ENCODE data around the gene SMIM5.

SMIM5 gene

DNA sequence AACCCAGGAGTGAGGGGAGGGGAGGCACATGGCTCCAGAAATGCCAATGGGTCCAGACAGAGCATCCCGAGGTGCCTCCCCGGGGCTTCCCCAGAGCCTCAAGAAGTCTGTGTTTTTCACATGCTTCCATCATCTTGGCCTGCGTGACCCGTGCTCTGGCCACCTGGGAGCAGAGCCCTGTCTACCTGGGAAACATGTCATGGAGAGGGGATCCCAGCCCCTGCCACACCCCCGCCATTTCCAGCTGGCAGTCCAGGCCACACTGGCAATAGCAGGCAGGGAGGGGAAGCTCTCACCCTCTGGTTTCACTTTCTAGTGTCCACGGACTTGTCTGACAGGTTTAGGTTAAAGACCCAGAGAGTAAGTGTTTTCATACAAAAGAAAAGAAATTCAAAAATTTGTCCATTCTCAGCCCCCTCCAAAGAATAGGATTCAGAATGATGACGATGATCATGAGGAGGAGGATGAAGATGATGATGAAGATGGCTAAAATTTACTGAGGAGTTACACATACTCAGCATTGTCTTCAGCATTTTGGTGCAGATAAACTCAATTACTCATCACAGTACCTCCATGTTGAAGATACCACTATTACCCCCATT lies 9.0 kb downstream of the SMIM5 start:
- no peak for DNase-seq

DNA sequence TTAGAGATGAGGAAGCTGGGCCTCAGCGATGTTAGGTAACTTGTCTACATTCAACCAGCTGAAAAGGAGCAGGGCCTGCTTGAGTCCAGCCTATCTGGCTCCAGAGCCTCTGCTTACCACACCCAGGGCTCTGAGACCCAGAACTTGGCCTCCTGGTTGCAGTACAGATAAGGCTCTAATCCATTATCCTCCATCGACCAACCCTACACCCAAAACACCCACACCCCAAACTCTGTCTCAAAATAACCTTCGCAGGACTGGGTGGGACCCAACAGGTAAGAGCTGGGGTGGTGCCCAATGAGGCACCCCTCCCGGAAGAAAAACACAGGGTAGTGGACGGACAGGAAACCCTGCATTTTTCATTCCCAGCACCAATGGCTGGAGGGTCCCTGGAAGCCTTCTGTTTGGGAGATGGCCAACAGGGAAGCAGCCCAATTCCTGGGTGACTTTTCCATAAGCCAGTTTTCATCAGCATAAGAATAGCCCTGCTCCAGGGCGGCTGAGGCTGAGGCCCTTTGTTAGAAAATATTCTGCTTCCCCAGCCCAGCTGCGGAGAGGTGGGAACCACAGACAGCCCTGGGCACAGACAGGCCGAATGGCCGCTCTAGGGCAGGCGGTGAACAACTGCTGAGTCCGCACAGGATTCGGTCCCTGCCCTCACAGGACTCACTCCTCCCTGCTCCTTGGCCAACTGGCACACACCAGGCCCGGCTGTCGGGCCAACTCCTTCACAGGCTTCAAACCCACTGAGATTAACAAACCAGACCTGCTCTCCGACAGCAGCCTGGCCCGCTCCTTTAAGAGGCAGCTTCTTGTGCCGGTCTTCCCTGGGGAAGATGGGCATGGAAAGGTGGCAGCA lies 9.8 kb downstream of the SMIM5 start:
- DNase-seq, result no peak

DNA sequence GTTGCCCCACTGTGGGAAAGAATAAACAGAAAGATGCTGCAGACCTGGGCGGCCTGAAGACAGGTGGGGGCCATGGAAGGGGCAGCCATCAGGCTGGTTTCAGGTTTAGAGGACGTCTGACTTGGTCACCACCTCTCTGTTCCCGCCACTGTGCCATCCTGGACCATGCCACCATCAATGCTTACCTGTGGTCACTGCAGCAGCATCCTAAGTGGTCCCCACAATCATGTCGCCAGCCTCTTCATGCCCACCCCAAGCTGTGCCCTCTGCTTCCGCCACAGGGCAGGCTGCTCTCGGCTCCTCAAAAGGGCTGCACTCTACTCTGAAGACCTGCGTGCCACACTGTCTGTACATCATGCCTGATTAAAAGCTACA lies 10.4 kb downstream of the SMIM5 start:
- no peak for DNase-seq

DNA sequence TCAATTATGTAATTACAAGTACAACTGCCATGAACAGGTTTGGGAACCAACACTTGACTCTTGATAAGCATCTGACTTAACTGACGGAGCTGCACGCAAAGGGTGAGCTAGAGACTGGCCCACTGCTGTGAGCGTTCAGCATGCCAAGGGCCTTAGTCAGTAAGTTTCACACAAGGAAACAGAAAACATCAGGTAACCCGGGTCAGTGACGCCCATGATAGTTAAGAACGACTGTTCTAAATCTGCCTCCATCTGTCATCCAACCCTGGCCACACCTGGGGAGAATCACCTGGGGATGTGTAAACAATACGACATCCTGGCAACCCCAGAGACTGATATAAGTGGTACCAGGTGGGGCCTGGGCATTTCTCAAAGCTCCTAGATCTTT lies 12.3 kb downstream of the SMIM5 start:
- no peak for DNase-seq

DNA sequence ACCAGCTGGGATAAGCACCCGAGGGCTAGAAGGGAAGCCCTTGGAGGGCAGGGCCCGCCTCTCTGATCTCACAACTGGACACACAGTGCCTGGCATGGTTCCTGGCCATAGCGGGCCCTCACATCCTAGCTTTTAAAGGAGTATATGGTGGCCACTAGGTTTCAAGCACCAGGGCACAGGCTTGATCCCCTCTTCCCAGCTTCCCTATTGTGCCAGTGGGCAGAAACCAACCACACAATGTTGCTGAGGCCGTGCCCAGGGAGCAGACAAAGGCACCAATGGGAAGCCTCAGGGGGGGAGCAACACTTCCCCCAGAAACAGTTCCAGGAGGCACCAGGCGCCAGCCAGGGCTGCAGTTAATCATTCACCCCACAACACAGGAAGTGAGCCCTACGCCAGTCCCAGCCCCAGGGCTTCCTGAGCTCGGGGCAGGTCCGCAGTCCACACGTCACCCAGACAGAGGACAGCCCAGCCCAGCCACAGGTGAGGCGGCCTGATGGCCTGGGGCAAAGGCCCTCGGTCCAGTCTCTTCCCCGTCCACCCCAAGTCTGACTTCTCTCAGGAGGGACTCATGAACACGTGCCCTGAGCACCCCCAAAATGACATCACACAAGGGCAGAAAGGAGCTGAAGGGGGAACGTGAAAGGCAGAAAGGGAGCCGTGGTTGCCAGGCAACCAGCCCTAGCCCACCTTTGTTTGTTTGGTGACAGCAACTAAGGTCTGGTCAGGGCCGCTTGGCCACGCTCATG lies 12.8 kb downstream of the SMIM5 start:
- DNase-seq, result no peak

DNA sequence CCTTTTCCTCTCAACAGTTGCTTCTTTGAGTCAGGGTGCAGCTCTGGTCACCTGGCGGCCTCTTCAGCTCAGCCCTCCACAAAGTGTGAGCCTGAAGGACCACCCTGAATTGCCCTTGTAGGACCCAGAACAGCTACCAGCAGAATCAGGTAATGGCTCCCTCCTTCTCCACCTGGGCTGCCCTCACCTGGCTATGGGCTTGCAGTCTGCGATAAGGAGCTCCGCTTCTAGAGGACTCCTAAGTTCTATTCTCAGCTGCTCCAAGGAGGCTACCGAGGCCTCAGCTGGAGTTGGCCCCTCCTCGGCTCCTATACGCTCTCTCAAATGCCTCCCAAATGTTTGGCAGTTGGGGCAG lies 13.4 kb downstream of the SMIM5 start:
- no peak for DNase-seq

DNA sequence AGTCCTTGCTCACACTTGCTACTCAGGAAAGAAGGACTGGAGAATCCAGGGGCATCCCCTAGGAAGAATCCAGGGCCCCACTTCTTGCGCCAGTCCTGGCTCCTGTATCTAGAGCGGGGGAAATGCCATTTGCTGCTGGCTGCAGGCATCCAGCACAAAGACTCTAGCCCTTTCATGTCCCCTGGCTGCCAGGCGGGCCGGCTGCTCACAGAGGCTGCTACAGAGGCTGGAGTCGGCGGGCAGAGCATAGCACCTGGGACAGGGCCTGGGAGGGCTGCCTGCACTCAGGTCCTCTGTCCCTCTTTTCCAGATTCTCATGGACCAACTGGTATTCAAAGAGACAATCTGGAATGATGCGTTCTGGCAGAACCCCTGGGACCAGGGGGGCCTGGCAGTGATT lies 13.8 kb downstream of the SMIM5 start:
- no peak for DNase-seq

DNA sequence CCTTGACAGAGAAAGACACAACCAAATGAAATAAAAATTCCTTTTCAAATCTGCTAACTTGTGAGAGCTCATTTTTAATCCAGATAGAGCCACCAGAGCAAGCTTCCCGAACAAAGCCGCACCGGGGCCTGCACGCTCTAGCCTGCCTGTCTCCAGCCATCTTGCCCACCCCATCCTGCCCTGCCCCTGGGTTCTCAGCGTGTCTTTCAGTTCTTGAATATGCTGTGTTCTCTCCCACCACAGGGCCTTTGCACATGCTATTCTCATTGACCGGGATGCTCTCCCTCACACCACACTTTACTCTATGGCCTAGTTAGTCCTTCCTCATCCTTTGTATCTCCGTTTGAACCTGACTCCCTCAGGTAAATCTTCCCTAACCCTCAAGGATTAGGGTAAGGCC lies 14.7 kb downstream of the SMIM5 start:
- DNase-seq, result no peak

DNA sequence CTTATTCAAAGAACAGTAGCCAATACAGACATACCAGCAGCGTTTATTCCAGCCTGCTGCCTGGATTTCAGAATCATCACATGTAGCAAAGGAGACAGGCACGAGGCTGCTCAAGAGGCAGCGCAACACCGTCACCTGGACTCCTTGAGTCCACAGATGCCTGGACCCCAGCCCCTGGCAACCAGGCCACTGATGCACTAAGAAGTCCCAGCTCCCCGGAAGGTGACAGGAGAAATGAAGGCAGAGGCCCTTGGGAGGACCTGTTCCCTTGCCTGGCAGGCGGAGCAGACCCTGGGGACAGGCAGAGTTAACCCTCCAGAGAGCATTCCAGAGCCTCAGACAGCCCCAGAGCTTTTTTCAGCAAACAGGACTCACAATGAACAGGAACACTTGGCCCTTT lies 16.5 kb downstream of the SMIM5 start:
- no peak for DNase-seq

DNA sequence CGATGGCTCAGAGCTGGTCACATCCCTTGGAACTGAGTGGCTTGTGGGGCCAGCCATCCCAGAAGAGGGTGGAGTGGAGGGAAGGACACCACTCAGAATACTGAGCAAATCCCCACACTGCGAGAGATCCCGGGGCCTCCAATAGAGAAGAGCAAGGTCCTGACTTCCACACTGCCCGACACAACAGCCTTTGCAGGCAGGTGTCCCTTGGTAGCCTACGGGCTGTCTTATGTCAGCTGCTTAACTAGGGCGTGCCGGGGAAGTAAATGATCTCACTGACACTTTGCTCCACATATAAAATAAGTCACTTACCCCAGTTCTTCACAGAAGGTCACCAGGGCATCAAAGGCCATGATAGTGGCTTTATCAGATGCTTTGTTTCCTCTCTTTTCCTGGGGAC lies 17.6 kb downstream of the SMIM5 start:
- DNase-seq, result no peak

DNA sequence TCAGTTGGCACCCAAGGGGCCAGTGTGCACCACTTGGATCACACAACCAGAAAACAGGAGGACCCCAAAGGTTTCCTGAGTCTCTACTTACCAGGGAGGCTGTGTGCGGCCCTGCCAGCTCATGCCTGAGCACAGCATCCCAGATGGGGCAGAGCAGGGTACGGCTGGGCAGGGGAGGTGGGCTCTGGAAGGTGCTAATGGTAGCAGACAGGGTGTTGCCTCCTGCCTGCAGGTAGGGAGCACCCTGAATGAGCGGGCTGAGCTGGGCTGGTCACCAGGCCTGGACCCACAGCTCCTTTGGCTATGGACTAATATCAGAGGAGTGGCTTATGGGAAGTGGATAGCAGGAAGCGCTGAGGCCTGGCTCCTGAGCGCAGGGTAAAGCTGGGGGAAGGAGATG lies 19.1 kb downstream of the SMIM5 start:
- DNase-seq, result no peak

DNA sequence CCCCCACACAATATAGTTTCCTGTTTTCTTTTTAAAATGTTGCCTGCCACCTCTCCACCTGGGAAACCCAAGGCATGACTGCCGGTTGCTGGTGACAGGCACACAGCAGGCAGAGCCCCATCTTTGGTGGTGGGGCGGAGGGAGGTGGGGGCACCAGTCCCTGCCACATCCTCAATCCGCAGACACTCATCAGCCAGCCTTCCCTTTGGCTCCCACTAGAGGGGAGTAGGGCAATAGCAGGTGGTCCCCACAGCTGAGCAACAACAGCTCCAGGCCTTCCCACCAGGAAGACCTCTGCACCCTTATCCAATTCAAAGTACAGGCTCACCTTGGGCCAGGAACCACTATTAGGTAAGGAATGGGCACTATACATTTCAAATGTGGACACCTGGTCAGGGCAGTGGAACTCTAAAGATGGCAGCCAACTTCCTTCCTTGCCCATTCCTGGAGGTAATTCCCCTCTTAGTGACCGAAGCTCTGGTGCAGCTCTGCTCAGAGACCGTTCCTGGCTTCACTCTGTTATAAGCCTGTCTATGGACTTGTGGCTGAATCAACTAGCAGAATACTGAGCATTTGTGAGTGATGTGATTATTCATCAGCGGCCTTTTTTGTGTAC lies 19.8 kb downstream of the SMIM5 start:
- DNase-seq, result peak; percentile 10

DNA sequence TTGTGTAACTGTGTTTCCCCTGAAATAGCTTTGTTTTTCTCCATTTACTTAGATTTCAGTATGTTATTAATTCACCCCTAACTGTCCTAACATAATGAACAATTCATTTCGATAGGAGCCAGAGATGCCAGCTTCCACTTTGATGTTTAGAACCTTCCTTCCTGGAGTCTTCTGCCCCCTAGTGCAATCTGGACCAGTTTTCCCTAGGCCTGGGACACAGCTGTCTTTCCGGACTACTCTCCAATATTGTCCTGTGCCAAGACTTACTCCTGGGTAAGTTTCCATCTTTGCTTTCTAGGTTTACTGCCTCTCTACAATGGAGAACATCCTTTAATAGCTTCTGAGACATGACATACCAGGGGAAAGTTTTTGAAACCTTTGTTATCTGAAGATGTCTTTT lies 20.9 kb downstream of the SMIM5 start:
- DNase-seq, result no peak

DNA sequence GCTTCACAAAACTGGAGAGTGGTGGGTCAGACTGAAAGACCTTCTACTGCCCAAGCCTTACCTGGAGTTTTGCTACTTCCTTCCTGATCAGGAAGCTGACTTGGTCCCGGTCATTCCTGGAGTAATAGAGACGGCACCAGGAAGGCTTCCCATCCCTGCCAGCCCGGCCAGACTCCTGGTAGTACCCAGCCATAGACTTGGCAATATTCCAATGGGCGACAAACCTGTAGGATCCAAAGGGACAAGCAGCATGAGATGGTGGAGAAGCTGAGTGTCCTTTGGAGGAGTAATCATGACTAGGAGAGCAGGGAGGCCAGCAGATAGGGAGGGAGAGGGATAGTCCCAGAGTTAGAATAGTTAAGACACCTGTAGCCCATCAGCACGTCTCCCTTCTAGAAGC lies 25.0 kb downstream of the SMIM5 start:
- DNase-seq, result no peak

DNA sequence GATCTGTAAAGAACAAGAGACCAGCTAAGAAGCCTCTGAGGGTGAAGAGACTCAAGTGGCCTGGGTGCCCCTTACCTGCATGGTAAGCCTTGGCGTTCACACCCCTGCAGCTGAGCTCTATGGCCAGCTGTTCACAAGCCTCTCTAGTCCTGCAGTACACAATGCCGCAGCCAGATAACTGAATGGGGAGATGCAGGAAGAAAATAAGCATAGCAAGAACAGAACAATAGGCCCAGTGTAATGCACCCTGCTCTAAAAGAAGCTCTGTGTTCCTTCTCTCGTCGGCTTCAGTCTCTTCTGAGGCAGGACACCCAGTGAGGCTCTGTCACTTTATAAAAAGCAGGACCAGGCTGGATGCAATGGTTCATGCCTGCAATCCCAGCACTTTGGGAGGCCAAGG lies 28.3 kb downstream of the SMIM5 start:
- no peak for DNase-seq

DNA sequence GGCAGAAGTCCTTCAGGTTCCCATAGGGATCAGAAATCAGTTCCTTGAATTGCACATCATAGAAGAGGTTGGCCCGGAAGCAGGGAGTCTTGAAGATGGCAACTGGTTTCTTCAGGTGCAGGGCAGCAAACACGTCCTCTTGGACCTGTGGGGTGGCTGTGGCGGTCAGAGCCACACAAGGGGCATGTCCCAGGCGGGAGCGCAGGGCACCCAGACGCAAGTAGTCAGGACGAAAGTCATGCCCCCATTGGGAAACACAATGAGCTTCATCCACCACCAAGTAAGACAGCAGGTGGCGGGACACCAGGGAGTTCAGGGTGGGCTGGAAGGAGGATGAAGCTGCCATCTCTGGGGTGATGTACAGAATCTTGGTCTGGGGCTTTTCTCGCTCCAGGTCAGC lies 29.3 kb downstream of the SMIM5 start:
- no peak for DNase-seq

DNA sequence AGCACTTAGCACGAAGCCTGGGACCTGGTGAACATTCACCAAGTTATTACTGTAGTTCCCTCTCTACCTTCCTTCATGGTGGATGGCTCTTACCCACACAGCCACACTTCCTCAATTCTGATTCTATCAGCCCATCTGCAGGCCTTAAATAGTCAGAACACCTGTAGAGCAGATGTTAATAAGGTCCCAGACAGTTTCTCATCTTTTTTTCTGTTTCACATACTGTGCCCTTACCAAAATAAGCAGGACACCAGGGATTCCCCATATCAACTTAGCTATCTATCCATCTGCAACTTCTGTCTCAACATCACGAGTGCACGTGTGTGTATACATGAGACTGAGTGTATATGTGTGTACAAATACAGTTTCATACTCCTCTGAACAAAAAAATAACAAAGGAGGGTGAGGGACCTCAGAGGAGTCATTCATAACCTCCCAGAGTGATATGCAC lies 30.9 kb downstream of the SMIM5 start:
- DNase-seq, result no peak

DNA sequence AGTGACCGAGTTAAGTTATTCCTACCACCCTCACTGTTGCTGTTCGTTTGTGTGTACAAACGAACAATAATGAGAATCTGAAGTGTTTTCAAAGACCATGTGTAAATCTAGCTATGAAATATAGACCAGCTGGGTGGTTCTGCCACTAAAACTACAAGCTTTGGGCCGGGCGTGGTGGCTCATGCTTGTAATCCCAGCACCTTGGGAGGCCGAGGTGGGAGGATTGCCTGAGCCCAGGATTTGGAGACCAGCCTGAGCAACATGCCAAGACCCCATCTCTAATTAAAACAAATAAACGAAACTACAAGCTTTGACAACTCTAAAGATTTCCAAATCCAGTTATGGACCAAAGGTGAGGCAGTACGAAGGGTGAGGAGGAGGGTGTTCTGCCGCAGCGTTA lies 32.7 kb downstream of the SMIM5 start:
- DNase-seq, result no peak

DNA sequence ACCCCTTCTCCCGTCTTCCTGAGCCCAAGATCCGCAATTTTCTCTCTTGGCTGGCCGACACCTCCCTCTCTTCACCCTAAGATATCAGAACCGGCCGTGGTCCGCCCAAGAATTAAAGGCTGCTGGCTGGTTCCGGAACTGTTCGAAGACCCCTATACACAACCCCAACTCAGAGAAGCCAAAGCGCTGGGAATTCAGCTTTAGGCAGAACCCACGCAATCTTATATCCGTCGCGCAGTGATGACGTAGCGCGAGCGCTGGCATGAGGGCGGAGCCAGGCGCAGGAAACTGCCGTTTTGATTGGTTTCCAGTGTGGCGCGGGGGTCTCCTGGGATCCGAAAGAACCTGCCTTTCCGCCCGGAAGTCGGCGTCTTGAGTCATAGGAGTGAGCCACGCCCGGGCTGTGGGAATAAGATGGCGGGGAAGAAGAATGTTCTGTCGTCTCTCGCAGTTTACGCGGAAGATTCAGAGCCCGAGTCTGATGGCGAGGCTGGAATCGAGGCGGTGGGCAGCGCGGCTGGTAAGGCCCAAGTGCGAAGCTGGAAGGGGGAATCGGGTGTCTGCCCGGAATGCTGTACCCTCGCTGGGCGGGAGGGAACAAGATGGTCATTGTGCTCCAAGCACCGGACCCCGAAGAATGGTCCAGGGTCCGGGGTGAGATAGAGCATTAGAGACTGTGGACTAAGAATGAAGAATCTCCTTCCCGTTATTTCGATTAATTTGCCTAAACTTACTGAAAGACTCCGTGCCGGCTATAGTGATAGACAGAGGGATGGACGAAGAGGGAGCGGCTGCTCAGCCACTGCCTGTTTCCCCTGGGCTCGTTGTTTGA lies 33.9 kb downstream of the SMIM5 start, which contains the start of the genes RECQL5 and SAP30BP:
Gene RECQL5, minus strand, starts transcription at position 196 of the 832 bp plus-strand sequence. CDS start 597 bp downstream, outside the sequence.
Gene SAP30BP, plus strand, starts transcription at position 380 of the 832 bp plus-strand sequence. Its CDS starts 35 bp downstream, at position 415.
- peak; percentile 97 for DNase-seq

DNA sequence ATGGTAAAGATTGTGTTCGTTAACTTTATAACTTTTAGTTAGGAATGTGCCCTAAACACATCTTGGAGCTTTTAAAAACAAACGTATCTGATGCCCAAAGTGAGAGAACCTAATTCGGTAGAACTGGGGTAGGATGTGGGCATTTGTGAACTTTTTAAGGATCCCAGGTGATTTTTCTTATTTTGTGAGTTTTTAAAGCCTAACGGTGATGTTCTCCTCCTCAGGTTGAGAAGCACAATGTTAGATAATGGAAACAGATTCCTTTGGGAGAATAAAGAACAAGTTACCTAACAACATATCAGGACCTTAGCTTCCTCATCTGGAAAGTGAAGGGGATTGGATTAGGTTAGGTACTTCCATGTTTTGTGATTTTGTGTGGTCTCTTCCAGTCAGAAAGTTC lies 34.6 kb downstream of the SMIM5 start:
- DNase-seq, result no peak

DNA sequence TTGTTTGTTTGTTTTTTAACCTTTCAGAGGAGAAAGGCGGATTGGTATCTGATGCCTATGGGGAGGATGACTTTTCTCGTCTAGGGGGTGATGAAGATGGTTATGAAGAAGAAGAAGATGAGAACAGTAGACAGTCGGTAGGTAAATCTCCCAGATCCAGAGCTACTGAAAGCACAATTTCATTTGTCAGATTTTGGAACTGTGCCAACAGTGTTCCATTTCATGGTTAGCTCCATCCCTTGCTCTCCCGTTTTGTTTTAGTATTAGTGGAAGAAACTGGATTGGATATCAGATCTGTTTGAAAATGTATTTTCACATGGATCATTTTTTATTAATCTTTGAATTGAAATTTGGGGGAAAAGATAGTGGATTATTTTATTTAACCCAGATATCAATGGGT lies 35.3 kb downstream of the SMIM5 start:
- no peak for DNase-seq

DNA sequence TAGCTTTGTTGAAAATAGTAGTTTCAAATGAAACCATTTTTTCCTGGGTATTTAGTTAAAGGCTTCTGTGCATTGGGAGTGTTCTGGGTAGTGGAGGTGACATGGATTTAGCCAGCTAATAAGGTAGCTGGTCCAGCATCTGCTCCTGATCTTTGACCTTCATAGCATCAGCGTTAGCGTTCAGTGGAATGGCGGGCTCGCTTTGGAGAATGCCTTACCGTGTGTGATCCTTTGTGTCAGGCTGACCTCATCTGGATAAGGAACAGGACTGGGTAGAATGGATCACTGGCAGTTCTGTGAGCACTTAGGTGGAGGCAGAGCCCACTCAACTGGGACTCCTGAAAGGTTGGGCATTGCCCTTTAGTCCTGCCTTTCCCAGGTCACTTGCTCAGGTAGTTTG lies 37.6 kb downstream of the SMIM5 start:
- no peak for DNase-seq

DNA sequence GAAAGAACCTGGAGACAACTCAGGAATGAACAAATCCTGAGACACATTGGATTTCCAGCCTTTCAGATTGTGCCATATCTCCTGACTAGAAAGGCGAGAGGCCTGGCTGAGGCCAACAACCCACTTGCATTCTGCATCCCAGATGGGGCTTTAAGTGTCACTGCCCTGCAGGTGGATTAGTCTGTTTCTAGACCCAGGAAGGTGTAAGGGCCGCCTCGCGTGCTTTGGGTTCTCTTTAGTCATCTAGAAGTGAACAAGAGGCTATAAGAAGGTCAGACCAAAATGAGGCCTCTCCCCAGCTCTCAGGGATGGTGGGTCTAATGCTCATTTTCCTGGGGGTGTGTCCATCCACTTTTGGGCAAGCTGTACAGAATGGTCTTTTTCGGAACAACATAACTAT lies 38.8 kb downstream of the SMIM5 start:
- DNase-seq, result no peak

All from stimulated activated CD4-positive, alpha-beta T cell treated with anti-CD3 and anti-CD28 coated beads, Interleukin-12 subunit alpha, Interleukin-12 subunit beta, amount 100 ng/mL, for 4 hours (primary cell).